ENCODE measurements around the gene SLC22A3. TPM values are rescaled to one million over a fixed set of nuclear protein-coding genes. Genes with fewer than 3 reads are reported as not detected.
A peak's percentile ranks its signal among the peaks of the same experiment; 100 is the strongest.
"Not testable (repeated sequence)": the region's sequence is repeated elsewhere in the genome, so short reads cannot be mapped to it uniquely, and the experiment has no call there.

SLC22A3 gene, protein sequence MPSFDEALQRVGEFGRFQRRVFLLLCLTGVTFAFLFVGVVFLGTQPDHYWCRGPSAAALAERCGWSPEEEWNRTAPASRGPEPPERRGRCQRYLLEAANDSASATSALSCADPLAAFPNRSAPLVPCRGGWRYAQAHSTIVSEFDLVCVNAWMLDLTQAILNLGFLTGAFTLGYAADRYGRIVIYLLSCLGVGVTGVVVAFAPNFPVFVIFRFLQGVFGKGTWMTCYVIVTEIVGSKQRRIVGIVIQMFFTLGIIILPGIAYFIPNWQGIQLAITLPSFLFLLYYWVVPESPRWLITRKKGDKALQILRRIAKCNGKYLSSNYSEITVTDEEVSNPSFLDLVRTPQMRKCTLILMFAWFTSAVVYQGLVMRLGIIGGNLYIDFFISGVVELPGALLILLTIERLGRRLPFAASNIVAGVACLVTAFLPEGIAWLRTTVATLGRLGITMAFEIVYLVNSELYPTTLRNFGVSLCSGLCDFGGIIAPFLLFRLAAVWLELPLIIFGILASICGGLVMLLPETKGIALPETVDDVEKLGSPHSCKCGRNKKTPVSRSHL
- total RNA-seq (2014; rRNA removed; shearing (Covaris generic)): not detected in 2 replicates

DNA sequence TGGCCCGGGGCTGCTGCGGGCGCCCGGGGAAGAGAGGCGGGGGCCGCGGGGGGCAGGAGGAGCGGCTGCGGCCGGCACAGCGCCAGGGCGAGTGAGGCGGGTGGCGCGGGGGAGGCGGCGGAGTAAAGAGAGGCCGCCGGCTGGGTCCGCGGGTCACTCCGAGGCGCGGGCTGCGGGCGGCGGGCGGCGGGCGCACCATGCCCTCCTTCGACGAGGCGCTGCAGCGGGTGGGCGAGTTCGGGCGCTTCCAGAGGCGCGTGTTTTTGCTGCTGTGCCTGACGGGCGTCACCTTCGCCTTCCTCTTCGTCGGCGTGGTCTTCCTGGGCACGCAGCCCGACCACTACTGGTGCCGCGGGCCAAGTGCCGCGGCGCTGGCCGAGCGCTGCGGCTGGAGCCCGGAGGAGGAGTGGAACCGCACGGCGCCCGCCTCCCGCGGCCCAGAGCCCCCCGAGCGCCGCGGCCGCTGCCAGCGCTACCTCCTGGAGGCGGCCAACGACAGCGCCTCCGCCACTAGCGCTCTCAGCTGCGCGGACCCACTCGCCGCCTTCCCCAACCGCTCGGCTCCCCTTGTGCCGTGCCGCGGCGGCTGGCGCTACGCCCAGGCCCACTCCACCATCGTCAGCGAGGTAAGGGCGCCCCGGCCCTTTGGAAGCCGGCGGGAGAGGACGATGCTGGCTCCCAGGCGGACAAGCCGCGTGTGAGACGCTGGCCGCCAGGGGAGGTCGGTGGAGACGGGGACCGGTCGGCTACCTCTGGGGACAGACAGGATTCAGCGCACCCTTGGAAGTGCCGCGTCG is at the start of gene SLC22A3:
TSS of gene SLC22A3 (plus strand) at position 156 of the 797 bp plus-strand sequence. CDS start at position 198, 42 bp downstream.
- H3K4me1 ChIP-seq: no peaks in the 10 kb centered on the region
- no peak within 1 kb of the TSS for H3K4me3 ChIP-seq
- peaks cover 6% of the 10 kb centered on the region for H3K27me3 ChIP-seq
- H3K36me3 ChIP-seq: no peaks in the 10 kb centered on the region
- DNase-seq: no peak
- no peak within 1 kb of the TSS for H3K27ac ChIP-seq
- H3K9me3 ChIP-seq (replicated peaks): no peaks in the 10 kb centered on the region

- Histone ChIP-seq H3K4me1 (peaks cover 12% of the 10 kb centered on the region), H3K27ac (no peak overlapping the region), H3K9me3 (replicated peaks) (peaks cover 5% of the 10 kb centered on the region), H3K36me3 (no peaks in the 10 kb centered on the region), H3K27me3 (no peaks in the 10 kb centered on the region), H3K4me3 (no peak overlapping the region)
- DNase-seq: no peak
These were observed 48.6 kb upstream of the SLC22A3 start for GRCh38 chr6:160299559-160299958.

- Histone ChIP-seq H3K36me3 (no peaks in the 10 kb centered on the region), H3K27me3 (no peaks in the 10 kb centered on the region), H3K4me1 (peaks cover 12% of the 10 kb centered on the region), H3K27ac (no peak overlapping the region), H3K9me3 (replicated peaks) (peaks cover 5% of the 10 kb centered on the region), H3K4me3 (no peak overlapping the region)
- DNase-seq: no peak
These were observed 48.0 kb upstream of the SLC22A3 start for GRCh38 chr6:160300076-160300695.

GRCh38 chr6:160301339-160301738 is 46.8 kb upstream of the SLC22A3 start:
- Histone ChIP-seq H3K4me1 (peaks cover 12% of the 10 kb centered on the region), H3K9me3 (replicated peaks) (peaks cover 5% of the 10 kb centered on the region), H3K27ac (no peak overlapping the region; the same call in 1 of the 2 replicates), H3K36me3 (no peaks in the 10 kb centered on the region), H3K4me3 (no peak overlapping the region), H3K27me3 (no peaks in the 10 kb centered on the region)
- DNase-seq: peak; percentile 88 to 93

- H3K4me3 ChIP-seq; H3K36me3 ChIP-seq; H3K9me3 ChIP-seq (replicated peaks); H3K27me3 ChIP-seq; H3K27ac ChIP-seq; DNase-seq: not testable (repeated sequence)
- peaks cover 12% of the 10 kb centered on the region for H3K4me1 ChIP-seq
These were observed 45.6 kb upstream of the SLC22A3 start for GRCh38 chr6:160302431-160303082.

DNA sequence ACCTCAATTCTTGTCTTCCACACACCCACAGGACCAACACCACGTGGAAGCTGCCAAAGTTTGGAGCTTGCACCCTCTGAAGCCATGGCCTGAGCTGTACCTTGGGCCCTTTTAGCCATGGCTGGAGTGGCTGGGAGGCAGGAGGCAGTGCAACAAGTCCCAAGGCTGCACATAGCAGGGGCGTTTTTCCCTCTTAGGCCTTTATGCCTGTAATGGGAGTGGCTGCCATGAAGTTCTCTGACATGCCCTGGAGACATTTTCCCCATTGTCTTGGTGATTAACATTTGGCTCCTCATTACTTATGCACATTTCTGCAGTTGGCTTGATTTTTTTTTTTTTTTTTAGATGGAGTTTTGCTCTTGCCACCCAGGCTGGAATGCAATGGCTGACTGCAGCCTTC is 44.4 kb upstream of the SLC22A3 start:
- no peak overlapping the region for H3K4me3 ChIP-seq
- H3K27ac ChIP-seq: no peak overlapping the region
- no peaks in the 10 kb centered on the region for H3K36me3 ChIP-seq
- H3K27me3 ChIP-seq: no peaks in the 10 kb centered on the region
- H3K9me3 ChIP-seq (replicated peaks): peaks cover 5% of the 10 kb centered on the region
- DNase-seq: no peak
- H3K4me1 ChIP-seq: peaks cover 12% of the 10 kb centered on the region

- DNase-seq: no peak
- peaks cover 11% of the 10 kb centered on the region for H3K9me3 ChIP-seq (replicated peaks)
- H3K4me1 ChIP-seq: peaks cover 7% of the 10 kb centered on the region
- H3K4me3 ChIP-seq: no peak overlapping the region
- H3K36me3 ChIP-seq: no peaks in the 10 kb centered on the region
- H3K27ac ChIP-seq: no peak overlapping the region
- H3K27me3 ChIP-seq: no peaks in the 10 kb centered on the region
These were observed 42.1 kb upstream of the SLC22A3 start for GRCh38 chr6:160305926-160306713.

GRCh38 chr6:160309718-160310117 is 38.5 kb upstream of the SLC22A3 start:
- Histone ChIP-seq H3K4me1 (no peaks in the 10 kb centered on the region), H3K27me3 (no peaks in the 10 kb centered on the region), H3K27ac (no peak overlapping the region), H3K4me3 (no peak overlapping the region), H3K36me3 (no peaks in the 10 kb centered on the region), H3K9me3 (replicated peaks) (peaks cover 7% of the 10 kb centered on the region)
- no peak for DNase-seq

DNA sequence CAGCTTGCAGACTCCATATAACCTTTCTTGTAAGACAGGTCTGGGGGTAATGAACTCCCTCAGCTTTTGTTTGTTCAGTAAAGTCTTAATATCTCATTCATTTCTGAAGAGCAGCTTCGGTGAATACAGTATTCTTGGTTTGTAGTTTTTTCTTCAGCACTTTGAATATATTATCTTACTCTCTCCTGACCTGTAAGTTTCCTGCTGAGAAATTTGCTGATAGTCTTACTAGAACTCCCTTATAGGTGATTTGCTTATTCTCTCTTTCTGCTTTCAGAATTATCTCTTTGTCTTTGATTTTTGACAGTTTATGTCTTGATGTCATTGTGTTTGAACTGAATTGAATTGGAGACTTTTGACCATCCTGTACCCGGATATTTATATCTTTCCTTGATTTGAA is 35.3 kb upstream of the SLC22A3 start:
- Histone ChIP-seq H3K9me3 (replicated peaks) (peaks cover 7% of the 10 kb centered on the region), H3K36me3 (no peaks in the 10 kb centered on the region), H3K27me3 (no peaks in the 10 kb centered on the region), H3K4me1 (no peaks in the 10 kb centered on the region), H3K4me3 (no peak overlapping the region), H3K27ac (no peak overlapping the region)
- DNase-seq: no peak

GRCh38 chr6:160315310-160315709 is 32.9 kb upstream of the SLC22A3 start:
- Histone ChIP-seq H3K9me3 (replicated peaks) (no peaks in the 10 kb centered on the region; the same call in 1 of the 2 replicates), H3K27ac (no peak overlapping the region), H3K36me3 (no peaks in the 10 kb centered on the region), H3K27me3 (no peaks in the 10 kb centered on the region), H3K4me1 (no peaks in the 10 kb centered on the region), H3K4me3 (no peak overlapping the region)
- no peak for DNase-seq

DNA sequence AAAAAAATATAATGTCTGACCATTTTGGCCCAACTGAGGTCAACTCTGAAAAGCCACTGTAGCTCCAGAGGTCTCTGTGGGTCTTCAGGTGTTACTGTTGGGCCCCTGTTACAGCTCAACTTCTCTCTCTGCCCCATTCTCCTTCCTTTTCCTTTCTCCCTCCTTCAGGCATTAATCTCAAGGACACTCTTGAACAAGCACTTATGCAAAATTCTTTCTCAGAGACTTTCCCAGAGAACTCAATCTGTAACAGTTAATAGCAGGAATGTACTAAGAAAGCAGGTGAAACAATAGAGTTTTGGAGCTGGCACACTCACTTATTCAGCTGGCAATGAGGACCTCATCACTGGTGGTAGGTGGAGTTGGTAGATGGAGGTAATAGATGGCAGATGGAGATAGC is 31.9 kb upstream of the SLC22A3 start:
- H3K36me3 ChIP-seq: no peaks in the 10 kb centered on the region
- DNase-seq: no peak
- H3K4me3 ChIP-seq: no peak overlapping the region
- H3K9me3 ChIP-seq (replicated peaks): no peaks in the 10 kb centered on the region; the same call in 1 of the 2 replicates
- H3K27me3 ChIP-seq: no peaks in the 10 kb centered on the region
- H3K4me1 ChIP-seq: no peaks in the 10 kb centered on the region
- H3K27ac ChIP-seq: no peak overlapping the region

DNA sequence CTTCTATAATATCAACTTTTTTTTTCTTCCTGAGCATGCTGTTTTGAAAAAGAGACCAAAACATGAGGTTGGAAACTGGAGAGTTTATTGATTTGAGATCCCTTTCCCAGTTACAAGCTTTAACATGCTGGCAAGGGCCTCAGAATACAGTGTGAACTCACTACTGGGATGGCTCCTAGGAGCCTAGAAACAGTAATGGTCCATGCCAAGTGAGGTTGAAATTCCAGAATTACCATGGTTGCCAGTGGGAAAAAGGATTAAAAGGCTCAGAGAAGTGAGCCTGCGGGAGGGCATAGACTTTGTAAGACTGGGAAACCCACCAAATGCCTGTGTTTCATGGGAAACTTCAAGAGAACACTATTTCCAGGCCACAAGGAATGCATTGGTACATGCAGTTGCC is 28.9 kb upstream of the SLC22A3 start:
- Histone ChIP-seq H3K27ac (no peak overlapping the region), H3K36me3 (no peaks in the 10 kb centered on the region), H3K4me3 (no peak overlapping the region), H3K27me3 (peaks cover 4% of the 10 kb centered on the region; the same call in 1 of the 2 replicates), H3K4me1 (no peaks in the 10 kb centered on the region), H3K9me3 (replicated peaks) (no peaks in the 10 kb centered on the region)
- no peak for DNase-seq

DNA sequence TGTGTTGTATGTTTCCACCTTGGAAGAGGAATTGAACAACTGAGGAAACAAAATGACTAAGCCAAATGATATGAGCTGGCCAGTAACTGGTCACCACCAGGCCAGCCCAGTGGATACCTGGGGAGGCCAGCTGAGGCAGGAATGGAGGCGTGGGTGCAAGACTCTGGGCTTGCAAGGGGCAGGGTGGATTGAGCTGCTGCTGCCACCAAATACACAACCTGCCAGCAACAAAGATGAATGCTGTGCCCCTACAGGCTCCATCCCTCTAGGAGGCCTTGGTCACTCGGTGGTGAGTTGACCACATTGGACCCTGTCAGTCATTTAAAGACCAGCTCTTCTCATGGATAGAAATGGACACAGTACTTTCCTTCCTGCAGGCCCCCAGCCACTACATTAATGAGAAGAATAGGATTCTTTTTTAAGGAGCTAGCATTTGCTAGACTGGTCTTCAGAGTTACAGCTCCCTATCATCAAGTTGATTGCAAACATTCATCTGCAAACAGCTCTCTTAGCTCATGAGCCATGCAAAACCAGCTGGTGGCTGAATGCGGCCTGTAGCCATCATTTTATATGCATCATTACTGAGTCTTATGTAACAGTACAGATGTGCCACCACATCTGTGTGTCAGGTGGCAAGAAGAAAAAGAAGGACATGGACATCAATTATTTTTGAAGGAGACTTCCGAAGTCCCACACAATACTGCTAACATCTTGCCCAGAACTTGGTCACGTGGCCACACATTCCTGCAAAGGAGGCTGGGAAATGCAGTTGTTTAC is 26.3 kb upstream of the SLC22A3 start:
- no peak for DNase-seq
- Histone ChIP-seq H3K36me3 (no peaks in the 10 kb centered on the region), H3K27ac (no peak overlapping the region), H3K4me1 (no peaks in the 10 kb centered on the region), H3K4me3 (no peak overlapping the region), H3K27me3 (peaks cover 4% of the 10 kb centered on the region; the same call in 1 of the 2 replicates), H3K9me3 (replicated peaks) (no peaks in the 10 kb centered on the region)
